HG02885 (cell line): Measurements from ENCODE around the gene CHPF2.

Source experiments
- ATAC-seq: cut with Tn5 transposase; IDR thresholded peaks from one replicate; pipeline ENCODE4 v1.9.1; 2021; ENCODE audit warnings: mild to moderate bottlenecking; ENCODE audit not compliant: unreplicated experiment, poor library complexity

The CHPF2 gene

DNA sequence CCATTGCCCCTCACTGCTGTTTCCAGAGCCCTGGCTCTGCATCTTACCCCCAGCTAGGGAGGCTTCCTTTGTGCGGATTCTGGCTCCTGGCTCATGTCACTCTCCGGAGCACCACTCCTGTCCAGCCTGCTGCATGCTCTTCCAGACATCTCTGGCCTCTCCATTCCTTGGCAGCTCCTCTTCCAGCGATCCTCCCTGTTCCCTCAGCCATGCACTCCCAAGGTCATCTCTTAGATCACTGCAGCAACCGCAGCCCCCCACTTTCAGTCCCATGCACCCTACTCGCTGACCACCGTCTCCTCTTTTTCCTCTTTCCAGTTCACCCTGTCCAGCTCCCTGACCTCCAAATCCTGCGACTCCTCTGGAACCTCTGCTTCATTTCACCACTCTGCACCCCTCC is 23.1 kb downstream of the CHPF2 start:
- no peak for ATAC-seq

DNA sequence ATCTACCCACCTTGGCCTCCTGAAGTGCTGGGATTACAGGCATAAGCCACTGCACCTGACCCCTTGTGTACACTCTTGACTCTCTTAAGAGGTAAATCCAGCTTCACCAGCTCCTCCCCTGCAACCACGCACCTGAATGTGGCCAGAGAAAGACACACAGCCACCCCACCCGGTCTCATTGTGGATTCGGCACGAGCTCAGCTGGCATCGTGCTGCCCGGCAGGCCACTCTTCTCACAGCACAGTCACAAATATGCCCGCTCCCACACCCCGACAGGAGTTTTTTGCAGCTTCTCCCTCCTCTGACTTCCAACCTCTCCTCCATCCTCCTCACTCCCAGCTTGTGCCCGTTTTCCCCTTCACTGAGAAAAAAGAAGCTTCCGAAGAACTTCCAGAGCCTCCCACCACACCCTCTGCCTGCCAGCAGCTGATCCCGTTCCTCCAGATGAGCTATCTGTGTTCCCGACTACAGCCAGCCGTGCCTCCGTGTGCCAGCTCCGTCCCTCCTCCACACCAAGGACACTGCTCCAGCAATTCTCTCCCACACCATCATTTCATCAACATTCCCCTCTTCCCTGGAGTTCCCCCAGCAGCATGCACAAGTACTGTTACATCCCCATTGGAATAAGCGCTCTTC is 24.2 kb downstream of the CHPF2 start:
- no peak for ATAC-seq

DNA sequence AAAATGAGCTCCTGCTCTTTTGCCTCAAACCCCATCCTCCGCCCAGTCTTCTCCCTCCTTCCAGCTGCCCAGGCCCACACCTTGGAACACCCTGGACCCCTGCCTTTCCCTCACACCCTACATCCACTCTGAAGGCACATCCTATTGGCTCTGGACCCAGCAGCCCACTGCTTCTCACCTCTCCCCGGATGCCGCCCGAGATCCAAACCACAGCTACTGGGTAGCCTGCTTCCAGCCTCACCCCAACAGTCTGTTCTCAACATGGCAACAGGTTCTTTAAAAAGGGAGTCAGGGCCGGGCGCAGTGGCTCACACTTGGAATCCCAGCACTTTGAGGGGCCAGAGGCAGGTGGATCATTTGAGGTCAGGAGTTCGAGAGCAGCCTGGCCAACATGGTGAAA is 25.7 kb downstream of the CHPF2 start:
- no peak for ATAC-seq

DNA sequence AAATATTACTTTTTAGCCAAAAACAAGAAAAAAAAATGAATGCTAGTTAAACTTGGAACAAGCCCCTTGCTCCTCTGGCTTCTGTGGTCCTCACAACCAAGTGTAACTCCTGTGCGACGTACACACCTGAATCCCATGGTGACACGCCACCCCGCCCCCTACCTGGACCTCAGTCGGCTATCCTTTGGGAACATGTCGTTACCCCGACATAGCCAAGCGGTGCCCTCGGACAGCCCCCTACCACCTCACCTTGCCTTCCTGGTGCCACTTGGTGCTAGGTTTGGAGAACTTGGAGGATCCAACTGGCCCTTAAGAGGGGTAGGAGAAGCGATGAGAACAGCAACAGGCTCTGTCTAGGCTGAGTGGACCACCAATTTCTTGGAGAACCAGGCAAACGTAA is 28.2 kb downstream of the CHPF2 start:
- ATAC-seq = no peak

DNA sequence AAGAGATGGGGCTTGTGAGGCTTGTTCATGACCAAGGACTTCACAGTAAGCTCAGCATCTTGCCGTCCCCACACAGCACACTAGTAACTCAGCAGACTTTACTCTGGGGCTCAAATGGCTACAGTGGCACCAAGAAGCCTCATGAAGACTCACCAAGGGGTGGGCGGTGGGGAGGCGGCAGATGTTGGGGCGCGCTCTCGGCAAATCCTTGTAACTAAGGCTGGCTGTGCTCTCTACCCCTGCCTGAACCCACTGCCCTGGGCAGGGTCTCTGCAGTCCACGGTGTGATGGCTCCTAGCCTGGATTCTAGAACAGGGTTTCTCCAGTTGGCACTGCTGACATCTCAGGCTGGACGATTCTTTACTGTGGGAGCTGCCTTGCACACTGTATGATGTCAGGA is 28.6 kb downstream of the CHPF2 start:
- no peak for ATAC-seq

DNA sequence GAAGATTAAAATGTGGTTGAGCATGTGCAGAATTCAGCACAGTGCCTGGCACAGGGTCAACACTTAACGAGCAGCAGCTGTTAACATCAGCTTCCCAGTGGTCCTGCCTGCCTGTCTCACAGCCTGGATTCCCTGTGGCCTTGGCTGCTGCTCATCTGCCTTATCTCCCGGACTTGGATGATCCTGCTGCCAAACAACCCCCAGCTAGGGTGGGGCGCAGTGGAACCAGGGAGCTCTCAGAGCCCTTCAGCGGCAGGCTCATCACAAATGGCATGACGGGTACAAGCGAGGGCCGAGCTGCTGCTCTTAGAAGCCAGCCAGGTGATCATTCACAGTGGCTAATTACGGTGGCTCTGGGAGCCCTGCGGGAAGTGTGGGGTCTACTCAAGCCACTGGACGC is 29.2 kb downstream of the CHPF2 start:
- ATAC-seq = no peak

DNA sequence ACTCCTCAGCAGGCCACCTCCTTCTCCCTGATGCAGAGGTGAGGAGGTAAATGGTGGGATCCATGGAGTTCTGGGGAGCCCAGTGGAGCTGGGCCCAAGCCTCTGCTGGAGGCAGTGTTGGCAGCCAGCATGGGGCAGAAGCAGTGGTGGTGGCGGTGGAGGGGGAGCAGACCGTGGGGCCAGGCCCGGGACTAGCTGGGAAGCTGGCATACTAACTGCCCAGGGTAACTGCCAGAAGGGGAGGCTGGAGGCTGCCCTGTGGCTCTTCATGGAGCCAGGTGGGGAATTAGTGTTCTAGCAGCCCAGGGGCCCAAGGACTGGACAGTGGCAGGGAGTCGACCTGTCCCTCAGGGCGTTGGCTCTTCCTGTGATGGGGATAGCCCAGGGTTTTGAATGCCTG is 32.3 kb downstream of the CHPF2 start:
- ATAC-seq = no peak

DNA sequence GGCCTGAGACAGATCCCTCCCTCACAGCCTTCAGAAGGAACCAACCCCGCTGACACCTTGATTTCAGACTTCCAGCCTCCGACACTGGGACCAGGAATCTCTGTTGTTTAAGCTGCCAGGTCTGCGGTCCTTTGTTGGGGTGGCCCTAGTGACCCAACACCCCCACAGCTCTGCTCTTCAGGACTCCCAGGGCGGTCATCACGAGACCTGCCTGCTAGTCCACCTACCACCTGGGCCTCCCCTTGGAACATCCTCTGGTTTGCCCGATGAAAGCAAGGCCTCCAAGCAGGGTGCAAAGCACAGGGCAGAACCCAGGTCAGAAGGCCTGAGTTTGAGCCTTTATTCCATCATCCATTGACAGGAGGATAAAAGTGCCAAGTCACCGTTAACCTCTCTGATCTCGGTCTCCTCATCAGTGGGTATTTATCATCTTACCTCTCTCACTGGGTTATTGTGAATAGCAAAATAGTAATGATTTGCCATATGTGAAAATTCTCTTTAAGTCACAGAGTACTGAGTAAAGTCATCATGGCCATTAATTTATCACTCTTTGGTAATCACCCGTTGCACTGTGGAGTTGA is 33.2 kb downstream of the CHPF2 start:
- no peak for ATAC-seq

DNA sequence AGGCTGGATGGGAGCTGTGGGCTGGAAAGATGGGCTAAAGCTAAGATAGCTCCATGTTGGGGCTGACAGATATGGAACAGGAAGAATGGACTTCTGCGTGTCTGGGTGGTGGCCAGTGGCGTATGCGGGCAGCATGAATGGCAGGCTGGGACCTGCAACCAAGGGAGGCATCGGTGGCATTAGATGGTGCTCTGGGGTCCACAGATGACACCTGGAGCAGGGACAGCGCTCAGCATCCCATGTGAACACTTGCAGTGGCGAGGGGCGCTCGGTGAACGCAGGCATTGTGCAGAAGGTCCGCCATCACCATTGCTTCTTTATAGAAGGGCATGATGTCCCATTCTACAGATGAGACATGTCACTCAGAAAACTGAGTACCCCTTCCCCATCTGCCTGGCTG is 37.2 kb downstream of the CHPF2 start:
- ATAC-seq = no peak

DNA sequence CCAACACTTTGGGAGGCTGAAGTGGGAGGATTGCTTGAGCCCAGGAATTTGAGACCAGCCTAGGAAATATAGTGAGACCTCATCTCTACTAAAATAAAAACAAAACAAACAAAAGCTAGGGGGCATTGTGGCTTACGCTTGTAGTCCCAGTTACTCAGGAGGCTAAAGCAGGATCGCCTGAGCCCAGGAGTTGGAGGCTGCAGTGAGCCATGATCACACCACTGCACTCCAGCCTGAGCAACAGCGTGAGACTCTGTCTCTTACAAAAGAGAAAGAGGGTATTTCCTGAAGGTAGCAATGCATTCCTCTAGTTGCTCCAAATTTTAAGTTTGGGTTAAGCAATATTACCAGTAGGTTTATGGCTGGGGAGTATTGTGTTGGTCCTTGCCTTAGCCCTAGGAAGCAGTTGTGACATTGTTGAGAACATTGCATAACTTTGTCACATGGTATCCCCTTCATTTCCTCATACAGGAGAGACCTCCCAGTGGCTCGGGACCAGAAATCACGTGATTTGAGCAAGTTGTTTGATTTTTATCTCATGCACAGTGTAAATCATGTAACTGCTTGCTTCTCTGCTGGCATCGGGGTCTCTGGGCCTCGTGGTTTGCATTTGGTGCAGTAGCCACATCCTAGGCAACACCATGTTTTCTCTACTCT is 39.5 kb downstream of the CHPF2 start:
- no peak for ATAC-seq

DNA sequence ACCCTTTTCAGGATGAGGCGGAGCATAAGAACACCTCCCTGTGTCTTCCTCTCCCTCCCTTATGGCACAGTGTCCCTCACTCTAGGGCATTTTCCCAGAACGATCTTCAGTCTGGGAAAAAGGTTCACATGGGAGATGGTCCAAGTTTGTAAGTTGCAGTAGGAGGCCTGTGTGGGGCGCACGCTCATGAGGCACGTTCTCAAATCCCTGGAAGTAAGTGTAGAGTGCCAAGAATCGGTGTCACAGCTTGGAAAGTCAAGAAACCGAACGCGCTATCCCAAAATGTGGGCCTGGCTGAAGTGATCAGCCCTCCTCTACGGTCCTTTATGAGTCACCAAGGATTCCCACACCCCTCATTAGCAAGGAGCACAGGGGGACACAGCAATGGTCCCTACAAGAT is 40.1 kb downstream of the CHPF2 start:
- ATAC-seq = no peak

DNA sequence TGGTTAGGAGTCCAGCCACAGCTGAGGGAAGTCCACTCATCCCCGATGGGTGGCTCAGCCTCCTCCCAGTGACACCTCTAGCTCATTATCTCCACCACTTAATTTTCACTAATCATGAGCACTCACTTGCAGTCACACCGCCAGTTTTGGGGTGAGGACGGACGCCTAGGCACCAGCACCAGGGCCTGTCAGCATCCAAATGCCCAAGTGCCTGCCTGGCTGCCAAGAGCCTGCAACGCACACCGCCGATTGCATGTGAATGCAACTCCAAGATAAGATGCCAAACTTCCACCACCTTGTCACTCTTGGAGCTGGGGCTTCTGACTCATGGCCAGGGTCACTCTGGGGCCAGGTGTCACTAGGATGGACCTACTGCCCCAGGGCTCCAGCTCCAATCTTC is 40.6 kb downstream of the CHPF2 start:
- ATAC-seq = no peak

DNA sequence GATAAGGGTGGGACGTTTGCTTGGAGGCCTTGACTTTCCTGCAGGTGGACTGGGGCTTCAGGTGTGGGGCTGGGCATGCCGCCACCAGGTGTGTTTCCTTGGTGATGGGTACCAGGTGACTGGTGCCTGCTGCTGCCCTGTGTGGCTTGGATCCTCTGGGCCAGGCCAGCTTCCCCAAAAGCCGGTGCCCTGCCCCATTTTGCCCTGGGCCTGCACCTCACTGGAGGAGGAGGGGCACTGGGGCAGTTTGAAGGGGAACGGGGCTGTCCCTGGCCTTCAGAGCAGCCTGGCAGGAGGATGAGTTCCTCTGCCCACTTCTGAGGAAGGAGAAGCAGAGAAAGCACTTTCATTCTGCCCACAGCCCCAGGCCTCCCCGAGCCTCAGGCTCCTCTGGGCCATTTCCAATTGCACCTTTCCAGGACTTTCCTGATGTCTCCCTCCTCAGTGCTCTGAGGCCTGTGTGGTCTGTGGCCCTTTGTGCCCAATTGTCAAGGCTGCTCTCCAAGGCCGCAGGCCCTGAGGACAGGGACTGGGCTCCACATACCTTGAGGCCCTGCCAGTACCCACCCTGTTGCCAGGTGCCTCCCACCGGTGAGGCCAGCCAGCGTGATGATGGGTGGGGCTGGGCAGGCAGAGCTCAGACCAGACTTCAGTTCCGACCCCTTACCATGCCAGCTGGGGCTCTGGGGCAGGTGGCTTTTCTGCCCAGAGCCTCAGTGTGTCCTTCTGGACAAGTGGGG is 41.5 kb downstream of the CHPF2 start:
- no peak for ATAC-seq

DNA sequence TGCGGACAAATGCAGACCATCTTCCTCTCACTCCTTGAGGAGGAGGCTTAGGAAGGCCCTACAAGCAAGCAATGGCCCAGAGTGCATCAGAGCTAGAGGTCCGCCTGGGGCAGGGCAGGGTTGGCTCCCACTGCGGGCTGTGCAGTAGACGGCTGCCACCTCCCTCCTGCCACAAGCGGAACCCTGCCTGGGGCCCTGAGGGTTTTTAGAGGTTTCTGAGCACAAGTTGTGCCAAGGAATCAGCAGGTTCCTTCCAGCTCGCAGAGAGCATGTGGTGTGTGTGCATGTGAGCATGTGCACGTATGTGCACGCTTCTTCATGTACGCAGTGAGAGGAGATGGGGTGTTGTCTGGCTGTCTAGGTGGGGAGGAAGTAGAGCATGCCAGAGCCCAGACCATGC is 42.1 kb downstream of the CHPF2 start:
- no peak for ATAC-seq

DNA sequence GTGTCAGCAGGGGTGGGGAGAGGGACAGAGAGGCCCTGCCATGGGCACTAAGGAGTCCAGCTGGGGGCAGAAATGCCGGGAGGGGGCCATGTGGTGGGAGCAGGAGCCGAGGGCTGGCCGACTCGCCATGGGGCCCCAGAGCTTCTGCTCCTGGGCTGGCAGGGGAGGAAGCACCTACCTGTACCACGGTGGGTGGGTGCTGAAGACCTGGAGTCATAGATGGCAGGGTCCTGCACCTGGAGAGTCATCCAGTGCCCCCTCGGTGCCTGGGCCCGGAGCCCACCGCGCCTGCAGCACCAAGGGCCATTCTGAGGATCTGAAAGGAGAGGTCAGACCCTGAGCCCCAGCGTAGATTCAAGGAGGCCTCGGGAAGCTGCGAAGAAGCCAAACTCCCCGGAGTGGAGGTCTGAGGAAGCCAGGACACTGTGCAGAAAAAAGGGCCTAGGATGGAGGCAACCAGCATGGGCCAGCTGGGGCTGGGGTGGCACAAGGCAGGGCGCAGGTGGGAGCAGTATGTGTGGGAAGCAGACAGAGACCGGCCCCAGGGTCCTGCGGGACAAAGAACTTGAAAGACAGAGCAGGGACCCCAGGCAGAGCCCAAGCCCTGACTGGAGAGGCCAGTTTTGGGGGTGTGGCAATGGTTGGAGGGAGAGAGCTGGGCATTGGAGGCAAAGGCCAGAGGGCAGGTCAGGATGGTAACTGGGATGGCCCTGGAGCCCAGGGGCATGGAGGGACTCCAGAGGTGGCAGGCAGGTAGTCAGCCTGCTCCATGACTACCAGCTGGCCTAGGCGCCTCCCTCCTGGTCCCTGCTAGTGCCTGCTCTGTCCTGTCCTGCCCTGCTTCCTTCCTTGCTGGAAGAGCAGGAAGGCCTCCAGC is 42.9 kb downstream of the CHPF2 start:
- ATAC-seq = no peak

DNA sequence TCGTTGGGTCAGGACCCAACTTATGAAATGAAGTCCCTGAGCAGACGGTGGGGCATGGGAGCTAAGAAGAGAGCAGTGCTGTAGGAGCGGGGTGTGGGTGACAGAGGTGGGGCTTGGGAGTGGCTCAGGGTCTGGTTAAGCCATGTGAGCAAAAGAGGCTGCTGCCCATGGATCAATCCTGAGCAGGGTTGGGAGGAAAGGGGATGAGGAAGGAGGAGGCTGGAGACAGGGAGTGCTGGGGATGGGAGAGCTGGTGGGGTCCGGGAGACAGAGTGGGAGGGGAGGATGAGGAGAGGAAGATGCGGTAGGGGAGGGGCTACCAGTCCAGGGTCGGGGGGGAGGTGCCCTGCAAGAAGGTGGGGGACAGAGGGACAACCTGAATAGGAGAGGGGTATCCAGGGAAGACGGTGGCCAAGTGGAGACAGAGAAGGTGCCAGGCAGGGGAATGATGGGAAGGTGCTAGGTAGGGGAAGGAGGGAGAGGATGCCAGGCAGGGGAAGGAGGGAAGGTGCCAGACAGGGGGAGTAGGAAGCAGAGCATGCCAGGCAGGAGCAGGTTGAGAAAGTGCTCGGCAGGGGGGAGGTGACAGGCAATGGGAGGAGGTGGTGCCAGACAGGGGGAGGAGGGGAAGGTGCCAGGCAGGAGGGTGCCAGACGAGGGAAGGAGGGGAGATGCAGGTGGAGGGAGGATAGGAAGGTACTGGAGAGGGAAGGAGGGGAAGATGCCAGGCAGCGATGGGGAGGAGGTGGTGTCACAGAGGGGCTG is 43.7 kb downstream of the CHPF2 start:
- ATAC-seq = no peak

DNA sequence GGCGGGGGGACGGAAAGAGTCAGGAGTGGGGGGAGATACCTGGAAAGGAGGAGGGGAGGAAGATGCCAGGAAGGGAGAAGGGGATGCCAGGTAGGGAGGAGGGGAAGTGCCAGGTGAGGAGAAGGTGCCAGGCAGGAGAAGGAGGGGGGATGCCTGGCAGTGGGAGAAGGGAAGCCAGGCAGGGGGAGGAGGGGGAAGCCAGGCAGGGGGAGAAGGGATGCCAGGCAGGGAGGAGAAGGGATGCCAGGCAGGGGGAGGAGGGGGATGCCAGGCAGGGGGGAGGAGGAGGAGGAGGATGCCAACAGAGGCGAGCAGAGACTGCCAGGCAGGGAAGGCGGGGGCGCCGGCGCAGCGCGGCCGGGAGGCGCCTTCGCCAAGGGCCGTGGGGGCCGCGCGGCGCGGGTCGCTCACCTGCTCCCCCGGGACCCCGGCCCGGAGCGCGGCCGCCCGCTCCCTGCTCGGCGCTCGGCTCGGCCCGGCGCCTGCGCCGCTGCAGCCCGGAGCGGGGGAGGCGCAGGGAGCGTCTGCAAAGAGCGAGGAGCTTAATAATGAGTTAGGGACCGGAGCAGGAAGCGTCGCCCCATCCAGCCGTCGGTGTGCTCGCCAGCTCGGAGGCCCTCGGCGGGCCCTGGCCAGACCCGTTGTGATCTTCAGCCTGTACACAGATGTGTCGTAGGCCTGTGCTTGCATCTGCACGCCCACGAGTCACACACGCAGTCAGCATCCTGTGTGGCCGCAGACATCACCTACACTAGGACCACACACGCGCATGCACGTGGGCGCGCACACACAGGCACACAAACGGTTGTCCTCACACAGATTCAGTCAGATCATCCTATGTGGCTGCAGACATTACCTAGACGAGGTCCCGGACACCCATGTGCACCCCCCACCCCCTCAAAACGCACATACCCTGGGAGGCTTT is 44.6 kb downstream of the CHPF2 start:
- peak; percentile 76 for ATAC-seq

DNA sequence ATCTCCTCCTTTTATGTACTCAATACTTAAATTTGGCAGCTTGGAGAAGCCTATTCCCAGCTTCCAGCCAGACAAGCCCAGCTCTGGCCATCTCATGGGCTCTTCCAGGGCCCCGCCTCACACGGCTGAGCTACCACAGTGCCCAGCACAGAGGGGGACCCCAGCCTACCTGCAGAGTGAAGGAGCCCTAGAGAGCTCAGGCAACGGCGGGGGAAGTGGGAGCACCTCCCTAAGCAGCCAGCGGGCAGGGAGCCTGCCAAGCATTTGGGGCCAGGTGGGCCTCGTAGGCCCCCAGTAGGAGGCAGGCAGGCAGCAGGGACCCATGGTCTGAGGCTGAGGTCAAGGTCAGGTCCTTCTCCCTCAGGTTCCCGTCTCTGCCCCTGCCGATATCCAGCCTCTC is 45.3 kb downstream of the CHPF2 start:
- ATAC-seq = no peak

DNA sequence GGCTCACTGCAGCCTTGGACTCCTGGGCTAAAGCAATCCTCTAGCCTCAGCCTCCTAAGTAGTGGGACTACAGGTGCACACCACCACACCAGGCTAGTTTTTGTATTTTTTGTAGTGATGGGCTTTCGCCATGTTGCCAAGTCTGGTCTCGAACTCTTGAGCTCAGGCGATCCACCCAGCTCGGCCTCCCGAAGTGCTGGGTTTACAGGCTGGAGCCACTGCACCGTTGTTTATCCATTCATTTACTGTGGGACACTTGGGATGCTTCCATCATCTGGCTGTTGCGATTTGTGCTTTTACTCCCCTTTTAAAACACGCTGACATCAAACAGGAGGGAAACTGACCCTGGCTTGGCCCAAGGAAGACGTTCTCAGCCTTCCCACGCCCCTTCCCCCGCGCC is 46.7 kb downstream of the CHPF2 start:
- ATAC-seq = no peak
